NCI-H82 (cell line): ENCODE measurements around the gene STARD4.
A peak's percentile ranks its signal among the peaks of the same experiment; 100 is the strongest.

ENCODE experiments used
- DNase-seq: peaks from one replicate; lab custom pipeline; 2025; lab: John Stamatoyannopoulos, UW

The STARD4 gene, protein sequence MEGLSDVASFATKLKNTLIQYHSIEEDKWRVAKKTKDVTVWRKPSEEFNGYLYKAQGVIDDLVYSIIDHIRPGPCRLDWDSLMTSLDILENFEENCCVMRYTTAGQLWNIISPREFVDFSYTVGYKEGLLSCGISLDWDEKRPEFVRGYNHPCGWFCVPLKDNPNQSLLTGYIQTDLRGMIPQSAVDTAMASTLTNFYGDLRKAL

DNA sequence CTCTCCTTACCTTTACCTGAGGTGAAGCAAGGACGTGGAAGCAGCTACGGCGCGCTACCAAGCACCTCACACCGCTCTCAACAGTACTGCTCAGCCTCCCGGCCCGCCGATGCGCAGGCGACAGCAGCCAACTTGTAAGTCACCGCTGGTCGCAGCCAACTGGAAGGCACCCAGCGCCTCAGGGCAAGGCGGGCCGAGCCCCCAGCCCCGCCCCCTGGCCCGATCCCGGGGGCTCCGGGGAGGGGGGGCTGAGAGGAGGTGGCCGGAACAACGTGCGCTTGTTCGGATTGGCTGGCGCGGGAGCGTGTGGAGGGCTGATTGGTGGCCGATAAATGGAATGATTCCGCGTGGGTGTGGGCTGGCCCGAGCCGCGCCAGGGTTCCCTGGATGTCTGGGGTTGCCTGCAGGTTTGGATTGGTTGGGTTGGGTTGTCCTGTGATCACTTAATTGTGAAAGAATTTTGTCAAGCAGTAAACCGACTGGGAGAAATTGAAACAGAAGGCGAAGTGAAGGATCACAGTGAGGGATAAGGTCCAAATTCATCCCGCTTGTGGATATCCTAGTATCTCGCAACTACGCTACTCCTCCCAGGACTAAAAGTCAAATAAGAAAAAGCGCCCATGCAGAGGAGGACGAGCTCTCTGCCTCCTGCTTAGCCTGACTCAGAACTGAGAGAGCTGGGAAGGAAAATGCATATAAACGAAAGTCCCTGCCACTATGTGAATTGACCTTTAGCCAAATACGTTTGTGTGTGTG, at the start of gene STARD4:
Gene STARD4, minus strand, starts transcription at position 161 of the 756 bp plus-strand sequence. CDS start 5,102 bp downstream, outside the sequence.
- DNase-seq, result peak; percentile 96

DNA sequence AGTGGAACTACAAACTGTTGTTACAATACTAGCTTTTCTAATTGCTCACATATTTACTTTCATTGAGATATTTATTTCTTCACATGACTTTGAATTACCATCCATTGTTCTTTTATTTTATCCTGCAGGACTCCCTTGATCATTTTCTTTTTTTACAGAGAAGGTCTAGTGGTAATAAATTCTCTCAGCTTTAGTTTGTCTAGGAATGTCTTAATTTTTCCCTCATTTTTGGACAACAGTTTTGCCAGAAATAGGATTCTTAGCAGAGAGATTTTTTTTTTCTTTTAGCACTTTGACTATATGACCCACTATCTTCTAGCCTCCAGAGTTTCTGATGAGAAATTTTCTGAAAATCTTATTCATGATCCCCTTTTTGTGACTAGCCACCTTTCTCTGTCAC, 47.3 kb upstream of the STARD4 start:
- DNase-seq, result no peak

DNA sequence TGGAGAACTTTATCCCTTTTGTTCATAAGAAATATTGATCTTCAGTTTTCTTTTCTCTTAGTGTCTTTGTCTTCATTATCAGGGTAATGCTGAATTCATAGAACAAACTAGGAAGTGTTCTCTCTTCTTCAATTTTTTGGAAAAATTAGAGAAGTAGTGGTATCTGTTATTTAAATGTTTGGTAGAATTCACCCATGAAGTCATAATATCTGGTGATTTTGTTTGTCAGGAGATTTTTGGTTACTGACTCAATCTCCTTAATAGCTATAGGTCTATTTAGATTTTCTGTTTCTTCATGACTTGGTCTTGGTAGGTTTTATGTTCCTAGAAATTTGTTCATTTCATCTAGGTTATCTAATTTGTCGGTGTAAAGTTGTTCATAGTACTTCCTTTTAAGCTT, 45.4 kb upstream of the STARD4 start:
- no peak for DNase-seq

DNA sequence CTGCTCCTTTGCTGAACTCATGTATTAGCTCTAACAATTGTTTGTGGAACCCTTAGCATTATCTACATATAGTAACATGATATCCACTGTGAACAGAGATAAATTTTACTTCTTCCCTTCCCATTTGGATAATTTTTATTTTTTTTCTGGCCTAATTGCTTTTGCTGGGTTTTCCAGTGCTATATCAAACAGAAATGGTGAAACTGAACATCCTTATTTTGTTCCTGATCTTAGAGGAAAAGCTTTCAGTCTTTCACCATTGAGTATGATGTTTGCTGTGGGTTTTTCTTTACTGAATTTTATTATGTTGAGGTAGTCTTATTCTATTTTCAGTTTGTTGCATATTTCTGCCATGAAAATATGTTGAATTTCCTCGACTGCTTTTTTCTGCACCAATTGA, 44.8 kb upstream of the STARD4 start:
- DNase-seq, result no peak

DNA sequence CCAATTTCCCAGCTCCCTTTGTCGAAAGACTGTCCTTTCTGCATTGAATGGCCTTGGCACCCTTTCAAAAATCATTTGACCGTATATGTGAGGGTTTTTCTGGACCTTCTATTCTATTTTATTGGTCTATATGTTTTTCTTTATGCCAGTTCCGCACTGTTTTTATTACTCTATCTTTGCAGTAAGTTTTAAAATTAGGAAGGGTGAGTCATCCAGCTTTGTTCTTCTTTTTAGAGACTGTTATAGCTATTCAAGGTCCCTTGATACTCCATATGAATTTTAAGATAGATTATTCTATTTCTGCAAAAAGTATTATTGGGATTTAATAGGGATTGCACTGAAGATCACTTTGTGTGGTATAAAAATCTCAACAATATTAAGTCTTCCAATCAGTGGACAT, 44.2 kb upstream of the STARD4 start:
- no peak for DNase-seq

DNA sequence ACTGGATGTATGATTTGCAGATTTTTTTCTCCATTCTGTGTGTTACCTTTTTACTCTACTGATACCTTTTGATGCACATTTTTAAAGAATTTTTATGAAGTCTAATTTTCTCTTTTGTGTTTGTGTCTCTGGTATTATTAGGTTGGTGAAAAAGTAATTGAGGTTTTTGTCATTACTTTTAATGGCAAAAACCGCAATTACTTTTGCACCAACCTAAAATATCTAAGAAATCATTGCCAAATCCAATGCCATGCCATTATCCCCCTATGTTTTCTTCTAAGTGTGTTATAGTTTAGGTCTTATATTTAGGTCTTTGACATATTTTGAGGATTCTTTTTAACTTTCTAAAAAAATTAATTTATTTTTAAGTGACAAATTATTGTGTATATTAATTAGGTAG, 43.4 kb upstream of the STARD4 start:
- DNase-seq, result no peak

DNA sequence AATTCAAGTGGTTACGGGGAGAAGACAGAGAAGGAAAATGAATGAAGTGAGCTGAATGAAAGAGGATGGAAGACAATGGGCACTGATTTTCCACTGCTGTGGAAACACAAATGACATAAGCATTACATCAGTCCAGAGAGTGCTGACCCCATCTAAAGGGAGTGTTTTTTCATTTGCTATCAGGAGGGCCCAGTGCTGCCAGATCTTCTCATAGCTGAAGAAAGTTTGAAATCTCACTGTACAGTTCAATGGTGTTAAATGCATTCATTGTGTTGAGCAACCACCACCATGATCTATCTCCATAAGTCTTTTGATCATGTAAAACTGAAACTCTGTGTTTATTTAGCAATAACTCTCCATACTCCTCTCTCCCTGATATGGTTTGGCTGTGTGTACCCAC, 41.5 kb upstream of the STARD4 start:
- DNase-seq, result no peak

DNA sequence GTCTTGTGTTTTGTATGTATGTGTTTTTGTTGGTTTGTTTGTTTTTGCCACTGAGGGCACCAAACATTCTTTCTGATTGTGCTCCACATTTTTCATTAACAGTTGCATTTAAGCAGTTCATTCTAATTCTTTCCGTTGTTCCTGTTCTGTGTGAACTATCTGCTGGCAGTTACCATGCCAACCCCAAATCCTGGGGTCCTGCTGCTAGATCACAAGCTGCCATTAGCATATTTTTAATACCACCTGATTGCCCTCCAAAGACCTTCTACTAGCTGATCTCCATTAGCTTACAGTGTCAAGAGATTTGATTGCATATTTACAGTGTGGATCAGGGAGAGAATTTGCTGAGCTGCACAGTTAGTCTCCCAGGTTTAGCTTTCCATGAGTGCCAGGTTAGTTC, 40.6 kb upstream of the STARD4 start:
- no peak for DNase-seq

DNA sequence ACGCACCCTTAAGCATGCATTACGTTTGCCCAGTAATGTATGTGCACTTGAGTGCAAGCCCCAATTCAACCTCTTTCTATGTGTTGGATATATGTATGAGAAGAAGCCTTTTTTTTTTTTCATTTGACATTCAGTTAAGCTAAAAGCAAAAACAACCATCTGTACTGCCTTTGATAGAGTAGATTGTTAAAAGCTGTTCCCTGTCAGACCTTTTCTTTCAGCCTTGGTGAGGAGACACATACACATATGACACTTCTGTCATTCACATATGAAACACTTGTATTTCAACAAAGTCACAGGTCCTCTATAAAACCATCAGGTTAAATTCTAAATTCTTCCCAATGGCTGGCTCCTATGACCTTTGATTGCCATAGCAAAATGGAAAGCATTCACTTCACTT, 40.2 kb upstream of the STARD4 start:
- no peak for DNase-seq

DNA sequence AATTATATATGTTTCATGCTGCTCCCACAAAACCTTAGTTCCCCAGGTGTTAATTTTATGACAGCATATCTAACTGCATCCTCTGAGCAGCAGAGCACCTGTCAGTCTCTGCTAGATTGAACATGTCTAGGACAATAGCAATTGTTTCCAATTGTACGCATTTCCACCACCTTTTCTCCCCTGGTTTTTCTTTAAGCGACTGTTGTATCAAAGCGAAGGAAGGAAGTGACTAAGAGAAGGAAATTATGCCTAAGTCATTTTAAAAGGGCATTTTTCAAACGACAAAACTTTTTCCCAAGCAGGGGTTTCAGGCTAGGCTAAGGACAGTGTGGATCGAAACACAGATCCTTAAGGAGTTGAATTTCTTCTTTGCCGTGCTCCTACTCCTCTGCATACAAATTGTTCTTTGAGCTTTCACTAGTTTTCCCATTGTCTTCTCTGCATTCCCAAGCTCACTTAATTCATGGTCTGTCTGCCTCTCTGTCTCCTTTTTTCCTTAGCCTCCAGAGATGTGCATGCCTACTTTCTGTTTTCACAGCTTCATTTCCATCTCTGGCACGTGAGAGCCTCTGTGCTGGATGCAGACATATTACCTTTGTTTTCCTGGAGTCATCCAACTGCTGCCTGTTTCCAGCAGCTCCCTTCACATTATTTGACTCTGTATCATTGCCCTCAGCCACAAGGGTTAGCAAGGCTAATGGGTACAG, 39.4 kb upstream of the STARD4 start:
- DNase-seq, result no peak

DNA sequence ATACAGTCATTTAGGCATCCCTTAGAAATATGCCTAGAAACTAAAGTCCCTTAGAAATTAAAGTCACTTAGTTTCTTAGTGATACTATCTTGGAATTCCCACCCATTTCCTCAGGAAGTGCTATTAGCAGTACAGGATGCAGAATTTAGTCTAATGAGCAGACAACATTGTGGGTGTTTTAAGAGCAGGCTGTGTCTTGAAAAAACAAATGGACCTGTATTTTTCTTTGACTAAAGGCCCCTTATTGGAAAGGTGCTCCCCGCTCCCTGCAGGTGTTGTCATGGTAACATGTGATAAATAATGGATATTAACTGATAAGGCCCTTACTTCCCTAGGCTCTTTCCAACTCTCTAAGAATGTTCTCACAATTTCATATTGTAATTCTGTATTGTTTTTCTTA, 38.8 kb upstream of the STARD4 start:
- DNase-seq, result no peak

DNA sequence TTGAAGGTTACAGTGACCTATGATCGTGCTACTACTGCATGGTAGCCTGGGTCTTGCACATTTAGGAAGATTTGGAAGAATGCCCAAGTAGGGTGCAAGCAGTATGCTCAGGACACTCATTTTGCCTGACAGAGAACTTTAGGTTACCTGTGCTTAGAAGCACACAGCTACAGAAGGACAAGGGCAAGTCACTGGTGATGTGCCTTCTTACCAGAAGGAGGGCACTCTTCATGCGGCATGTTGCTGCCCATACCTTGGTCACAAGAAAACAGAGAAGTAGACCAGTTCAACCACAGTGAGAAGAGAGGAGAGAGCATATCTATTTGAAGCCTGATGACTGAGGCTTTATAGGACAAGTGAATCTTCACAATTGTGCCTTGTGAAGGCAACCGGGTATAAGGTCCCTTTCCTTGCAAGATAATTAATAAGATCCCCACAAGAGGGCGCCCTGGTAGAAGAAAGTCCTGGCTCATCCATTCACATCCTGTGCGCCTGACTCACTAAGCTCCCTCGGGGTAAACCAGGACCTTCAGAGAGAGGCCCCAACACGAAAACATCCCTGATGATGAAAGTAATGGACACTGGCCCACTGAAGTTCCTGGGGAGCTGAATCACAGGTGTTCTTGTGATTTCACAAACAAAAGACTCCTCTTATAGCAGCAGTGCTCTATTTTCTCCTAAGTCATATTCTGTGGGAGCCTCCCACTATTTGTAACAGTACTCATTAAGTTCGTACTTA, 38.1 kb upstream of the STARD4 start:
- DNase-seq, result peak; percentile 90

DNA sequence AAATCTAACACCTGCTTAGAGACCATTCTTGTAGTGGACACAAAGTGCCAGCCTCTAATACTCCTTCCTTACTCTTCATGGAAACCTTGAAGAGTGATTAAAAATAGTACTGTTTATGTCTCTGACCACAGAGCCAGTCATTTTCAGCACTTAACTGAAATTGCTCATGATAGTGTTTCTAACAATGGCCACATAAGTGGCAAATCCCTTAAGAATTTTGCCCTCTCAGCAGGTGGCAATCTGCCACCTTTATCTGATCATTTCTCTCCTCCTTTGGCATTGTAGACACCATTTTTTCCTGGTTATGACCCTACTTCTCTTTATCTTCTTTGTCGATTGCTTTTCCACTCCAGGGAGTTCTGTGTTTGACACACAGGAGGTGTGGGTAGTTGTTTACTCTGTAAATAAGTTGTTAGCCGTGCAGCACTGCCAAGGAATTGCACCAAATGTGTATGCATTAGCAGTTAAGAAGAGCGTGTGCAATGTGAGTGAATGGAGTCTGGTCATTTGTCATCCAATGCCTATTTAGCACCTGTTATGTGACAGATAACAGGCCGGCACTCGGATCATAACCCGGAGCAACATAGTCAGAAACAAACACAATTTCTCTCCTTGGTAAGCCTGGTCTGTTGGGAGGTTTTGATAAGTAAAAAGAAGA, 36.8 kb upstream of the STARD4 start:
- DNase-seq, result no peak

DNA sequence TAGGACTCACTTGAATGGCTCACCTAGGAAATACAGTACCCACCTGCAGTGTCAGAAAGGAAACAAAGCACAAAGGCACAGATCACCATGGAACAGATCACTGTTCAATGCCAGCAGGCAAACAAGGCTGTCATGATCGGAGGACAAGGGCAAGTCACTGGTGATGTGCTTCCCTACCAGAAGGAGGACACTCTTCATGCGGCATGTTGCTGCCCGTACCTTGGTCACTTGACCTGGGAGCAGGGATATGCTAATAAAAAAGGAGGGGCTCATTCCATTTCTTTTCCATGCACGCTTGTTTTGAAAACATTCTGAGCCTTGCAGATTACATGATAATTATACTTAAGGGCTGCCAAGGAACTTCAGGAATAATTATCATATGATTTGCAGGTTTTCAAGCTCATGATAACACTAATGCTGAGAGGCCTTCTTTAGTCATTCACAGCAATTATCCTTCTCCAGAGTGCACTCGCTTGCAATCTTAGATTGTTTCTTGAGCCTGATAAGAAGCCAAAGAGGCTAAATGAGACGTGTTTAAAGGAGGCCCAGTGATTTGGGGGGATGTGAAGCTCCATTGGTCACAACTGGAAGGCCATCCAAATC, 36.1 kb upstream of the STARD4 start:
- DNase-seq, result no peak

DNA sequence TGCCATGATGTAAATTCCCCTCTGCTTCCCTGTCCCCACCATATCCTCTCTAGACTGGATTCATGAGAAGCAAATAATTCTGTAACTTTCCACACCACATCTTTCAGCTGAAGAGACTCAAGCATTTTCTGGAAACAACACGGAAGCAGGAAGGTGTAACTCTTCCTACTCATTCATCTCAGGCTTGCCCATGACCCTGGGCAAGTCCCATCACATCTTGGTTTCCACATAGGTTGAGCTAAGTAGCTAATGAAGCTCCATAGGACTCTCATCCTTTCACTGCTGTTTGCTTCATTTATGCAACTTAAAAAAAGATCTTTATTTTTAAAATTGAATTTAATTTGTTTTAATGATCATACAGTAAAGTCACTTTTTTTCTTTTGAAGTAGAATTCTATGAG, 32.7 kb upstream of the STARD4 start:
- DNase-seq, result no peak

DNA sequence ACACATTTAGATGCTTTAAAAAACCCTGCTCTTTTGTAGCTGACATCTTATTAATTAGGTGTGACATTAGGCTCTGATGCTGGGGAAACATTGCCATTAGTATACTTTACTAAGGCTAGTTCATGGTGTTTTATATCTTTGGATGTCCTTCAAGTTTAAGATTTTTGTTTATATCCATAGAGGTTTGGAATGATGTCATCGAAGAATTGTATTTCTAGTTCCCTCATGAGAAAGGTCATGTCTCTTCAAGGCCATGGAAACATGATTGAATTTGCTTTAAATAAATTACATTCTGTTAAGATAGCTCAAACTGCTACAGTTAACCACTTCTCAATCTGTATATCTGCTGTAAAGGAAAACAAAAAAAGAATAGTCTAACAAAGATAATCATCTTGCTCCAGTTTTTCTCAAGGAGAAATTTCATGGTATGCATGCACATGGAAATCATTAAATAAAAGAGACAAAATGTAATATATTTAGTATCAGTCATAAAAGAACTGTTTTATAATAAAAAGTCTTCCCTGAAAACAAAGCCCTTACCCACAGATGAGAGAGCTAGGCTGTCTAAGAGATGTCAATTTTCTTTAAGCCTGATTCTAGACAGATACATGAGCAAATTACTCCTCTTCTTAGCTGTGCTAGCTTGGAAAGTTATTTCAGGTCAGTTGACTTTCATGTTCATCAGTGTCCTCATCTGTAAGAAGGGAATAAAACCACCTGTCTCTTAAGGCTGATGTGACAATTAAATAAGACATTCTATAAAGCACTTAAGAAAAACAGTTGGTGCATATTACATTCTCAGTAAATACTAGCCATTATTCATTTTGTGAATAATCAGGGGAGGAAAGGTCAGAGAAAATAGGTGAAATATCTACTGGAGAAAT, 25.0 kb upstream of the STARD4 start:
- no peak for DNase-seq

DNA sequence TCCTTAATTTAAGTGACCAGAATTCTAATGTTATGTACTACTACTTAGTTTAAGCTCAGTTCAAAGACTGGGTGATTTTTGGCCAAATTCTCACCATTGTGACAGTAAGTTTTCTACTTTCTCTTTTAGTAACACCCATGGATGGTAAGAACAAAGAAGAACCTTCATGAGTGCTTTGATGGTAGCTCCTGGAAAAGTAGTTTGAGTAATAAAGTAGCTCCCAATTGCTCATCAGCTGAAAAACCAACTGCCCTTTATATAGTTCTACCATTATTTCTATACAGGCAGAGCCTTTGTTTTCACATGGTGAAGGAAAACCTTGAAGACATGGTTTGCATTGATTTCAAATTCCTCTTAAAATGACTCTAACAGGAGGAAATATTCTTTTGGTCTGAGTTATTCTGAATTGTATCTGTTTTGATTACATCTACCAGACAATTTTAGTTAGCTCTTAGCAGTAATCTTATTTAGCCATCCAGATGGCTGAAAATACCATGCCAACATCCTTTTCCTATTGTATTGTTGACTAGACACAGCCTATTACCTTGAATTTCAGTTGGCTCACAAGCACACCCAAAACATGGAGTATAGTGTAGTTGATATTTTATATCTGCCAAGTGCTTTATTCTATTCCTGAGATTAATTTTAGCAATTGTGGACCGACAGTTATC, 23.7 kb upstream of the STARD4 start:
- DNase-seq, result peak; percentile 14

DNA sequence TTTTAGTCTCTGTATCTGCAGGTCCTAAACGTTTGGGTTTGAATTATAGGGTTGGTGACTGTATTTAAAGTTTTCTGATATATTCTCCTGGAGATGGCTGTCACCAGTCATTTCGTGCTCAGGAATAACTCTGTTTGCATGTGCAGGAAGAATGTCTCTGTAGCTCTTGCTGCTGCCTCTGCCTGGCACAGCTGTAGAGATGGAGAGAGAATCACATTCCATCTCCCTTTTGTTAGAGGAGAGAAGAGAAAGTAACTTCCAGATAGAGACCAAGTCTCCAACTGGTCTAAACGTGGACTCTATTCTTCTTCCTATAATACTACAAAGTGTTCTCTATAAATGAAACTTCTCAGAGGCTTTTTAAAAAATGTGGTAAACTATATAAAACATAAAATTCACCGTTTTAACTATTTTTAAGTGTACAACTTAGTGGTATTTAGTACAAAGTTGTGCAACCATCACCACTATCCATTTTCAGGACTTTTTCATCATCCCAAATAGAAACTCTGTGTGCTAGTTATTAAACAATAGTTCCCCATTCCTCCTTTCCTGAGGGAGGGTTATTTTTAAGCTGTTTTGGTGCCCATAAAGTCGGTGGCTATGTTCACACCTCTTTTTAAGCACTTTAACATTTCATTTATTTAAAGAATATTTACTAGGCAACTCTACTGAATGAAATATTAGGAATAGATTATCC, 20.7 kb upstream of the STARD4 start:
- DNase-seq, result no peak

DNA sequence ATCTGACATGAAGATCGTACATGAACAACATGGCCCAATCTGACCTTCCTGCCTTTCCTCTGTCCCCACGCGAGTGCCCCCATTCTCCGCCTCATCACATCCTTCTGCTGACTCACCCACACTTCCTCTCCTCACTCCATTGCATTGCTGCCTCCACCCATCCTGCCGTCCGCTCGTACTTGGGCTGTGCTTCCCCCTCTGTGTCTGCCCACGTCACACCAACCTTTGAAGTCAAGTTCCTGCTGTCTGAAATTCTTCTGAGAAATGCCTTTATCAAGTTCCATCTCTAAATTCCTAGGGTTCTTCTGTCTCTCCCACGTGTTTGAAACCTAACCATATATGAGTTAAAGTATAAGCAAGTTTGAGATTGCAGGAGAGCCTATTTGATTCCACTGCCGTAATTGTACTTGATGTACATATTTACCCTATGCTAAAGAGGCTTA, 18.0 kb upstream of the STARD4 start:
- DNase-seq, result no peak
